ENCODE results near the gene QRICH1.

- TF ChIP-seq, protein P1, sequence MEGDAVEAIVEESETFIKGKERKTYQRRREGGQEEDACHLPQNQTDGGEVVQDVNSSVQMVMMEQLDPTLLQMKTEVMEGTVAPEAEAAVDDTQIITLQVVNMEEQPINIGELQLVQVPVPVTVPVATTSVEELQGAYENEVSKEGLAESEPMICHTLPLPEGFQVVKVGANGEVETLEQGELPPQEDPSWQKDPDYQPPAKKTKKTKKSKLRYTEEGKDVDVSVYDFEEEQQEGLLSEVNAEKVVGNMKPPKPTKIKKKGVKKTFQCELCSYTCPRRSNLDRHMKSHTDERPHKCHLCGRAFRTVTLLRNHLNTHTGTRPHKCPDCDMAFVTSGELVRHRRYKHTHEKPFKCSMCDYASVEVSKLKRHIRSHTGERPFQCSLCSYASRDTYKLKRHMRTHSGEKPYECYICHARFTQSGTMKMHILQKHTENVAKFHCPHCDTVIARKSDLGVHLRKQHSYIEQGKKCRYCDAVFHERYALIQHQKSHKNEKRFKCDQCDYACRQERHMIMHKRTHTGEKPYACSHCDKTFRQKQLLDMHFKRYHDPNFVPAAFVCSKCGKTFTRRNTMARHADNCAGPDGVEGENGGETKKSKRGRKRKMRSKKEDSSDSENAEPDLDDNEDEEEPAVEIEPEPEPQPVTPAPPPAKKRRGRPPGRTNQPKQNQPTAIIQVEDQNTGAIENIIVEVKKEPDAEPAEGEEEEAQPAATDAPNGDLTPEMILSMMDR (conservative IDR thresholded peaks at IDR 0.05): no peak; the same call in 1 of the 2 replicates
- 0 out of 2 replicates have a peak, but pooled peaks have one; percentile 19 for TF ChIP-seq ZFX (IDR thresholded peaks at IDR 0.05)
Observed at GRCh38 chr3:49093853-49094767, at the start of gene QRICH1.

Data from C4-2B (cell line).